ENCODE results near the gene CD69.

DNA sequence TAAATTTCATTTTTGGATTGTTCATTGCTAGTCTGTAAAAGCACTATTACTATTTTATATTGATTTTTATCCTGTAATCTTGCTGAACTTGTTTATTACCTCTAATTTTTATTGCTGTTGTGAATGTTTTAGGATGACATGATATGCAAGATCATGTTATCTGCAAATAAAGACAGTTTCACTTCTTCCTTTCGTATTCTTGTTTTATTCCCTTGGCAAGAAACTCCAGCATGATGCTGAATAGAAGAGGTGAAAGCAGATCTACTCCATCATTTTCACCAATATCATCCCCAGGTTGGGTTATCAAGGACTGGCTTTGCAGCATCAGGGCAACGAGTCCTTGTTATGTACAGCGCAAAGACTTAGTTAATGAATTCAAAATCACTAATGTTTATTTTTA lies 25.1 kb downstream of the CD69 start:
- no peak for TF ChIP-seq POLR2A (IDR thresholded peaks at IDR 0.05)
- TF ChIP-seq, protein P1, sequence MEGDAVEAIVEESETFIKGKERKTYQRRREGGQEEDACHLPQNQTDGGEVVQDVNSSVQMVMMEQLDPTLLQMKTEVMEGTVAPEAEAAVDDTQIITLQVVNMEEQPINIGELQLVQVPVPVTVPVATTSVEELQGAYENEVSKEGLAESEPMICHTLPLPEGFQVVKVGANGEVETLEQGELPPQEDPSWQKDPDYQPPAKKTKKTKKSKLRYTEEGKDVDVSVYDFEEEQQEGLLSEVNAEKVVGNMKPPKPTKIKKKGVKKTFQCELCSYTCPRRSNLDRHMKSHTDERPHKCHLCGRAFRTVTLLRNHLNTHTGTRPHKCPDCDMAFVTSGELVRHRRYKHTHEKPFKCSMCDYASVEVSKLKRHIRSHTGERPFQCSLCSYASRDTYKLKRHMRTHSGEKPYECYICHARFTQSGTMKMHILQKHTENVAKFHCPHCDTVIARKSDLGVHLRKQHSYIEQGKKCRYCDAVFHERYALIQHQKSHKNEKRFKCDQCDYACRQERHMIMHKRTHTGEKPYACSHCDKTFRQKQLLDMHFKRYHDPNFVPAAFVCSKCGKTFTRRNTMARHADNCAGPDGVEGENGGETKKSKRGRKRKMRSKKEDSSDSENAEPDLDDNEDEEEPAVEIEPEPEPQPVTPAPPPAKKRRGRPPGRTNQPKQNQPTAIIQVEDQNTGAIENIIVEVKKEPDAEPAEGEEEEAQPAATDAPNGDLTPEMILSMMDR (IDR thresholded peaks at IDR 0.05), result no peak
